GM23248 (cell line): ENCODE results near the gene RBMS3. TPM values are rescaled to one million over a fixed set of nuclear protein-coding genes. Genes with fewer than 3 reads are reported as not detected.

Source experiments
- DNase-seq: peaks from one replicate; pipeline ENCODE4 v3.0.0-alpha.2; 2015
- H2AFZ ChIP-seq: fragments of 200-600 bp; sonication (generic); 2 replicates; pipeline ENCODE4 v1.6.1; 2016; ENCODE audit warnings: antibody characterized with exemption
- H3F3A ChIP-seq: fragments of 200-600 bp; sonication (generic); 2 replicates; pipeline ENCODE4 v1.6.1; 2016; ENCODE audit warnings: mild to moderate bottlenecking, antibody characterized with exemption, mixed run types; ENCODE audit not compliant: insufficient read depth
- H3K27ac ChIP-seq: fragments of 200-600 bp; sonication (generic); 2 replicates; pipeline ENCODE4 v1.5.1; 2016; ENCODE audit warnings: mild to moderate bottlenecking
- H3K27me3 ChIP-seq: fragments of 200-600 bp; sonication (generic); replicated peaks from 2 replicates; pipeline ENCODE4 v1.6.1; 2016; ENCODE audit warnings: mild to moderate bottlenecking; ENCODE audit not compliant: insufficient read depth
- H3K36me3 ChIP-seq: fragments of 200-600 bp; sonication (generic); 2 replicates; pipeline ENCODE4 v1.6.1; 2016; ENCODE audit warnings: low read depth, mild to moderate bottlenecking
- H3K4me1 ChIP-seq: fragments of 200-600 bp; sonication (generic); 2 replicates; pipeline ENCODE4 v1.6.1; 2016; ENCODE audit warnings: mild to moderate bottlenecking; ENCODE audit not compliant: insufficient read depth
- H3K4me2 ChIP-seq: fragments of 200-600 bp; sonication (generic); one replicate; pipeline ENCODE4 v1.6.1; 2016; ENCODE audit warnings: mild to moderate bottlenecking; ENCODE audit not compliant: unreplicated experiment
- H3K4me3 ChIP-seq: fragments of 200-600 bp; sonication (generic); 2 replicates; pipeline ENCODE4 v1.5.1; 2016; ENCODE audit warnings: mild to moderate bottlenecking
- H3K79me2 ChIP-seq: fragments of 200-600 bp; sonication (generic); 2 replicates; pipeline ENCODE4 v1.6.1; 2016; ENCODE audit warnings: mild to moderate bottlenecking; ENCODE audit not compliant: insufficient read depth
- H3K9ac ChIP-seq: fragments of 200-600 bp; sonication (generic); 2 replicates; pipeline ENCODE4 v1.6.1; 2016; ENCODE audit warnings: mild to moderate bottlenecking
- H3K9me2 ChIP-seq: fragments of 200-600 bp; sonication (generic); 2 replicates; pipeline ENCODE4 v1.6.1; 2016; ENCODE audit warnings: mixed run types, mild to moderate bottlenecking, moderate library complexity; ENCODE audit not compliant: insufficient read depth
- H3K9me3 ChIP-seq: fragments of 200-600 bp; sonication (generic); one replicate; pipeline ENCODE4 v1.6.1; 2017; ENCODE audit warnings: low read depth
- H4K20me1 ChIP-seq: fragments of 200-600 bp; sonication (generic); 2 replicates; pipeline ENCODE4 v1.6.0; 2016; ENCODE audit not compliant: insufficient read depth
- EZH2 ChIP-seq: fragments of 200-600 bp; sonication (generic); IDR thresholded peaks from 2 replicates; pipeline ENCODE4 v1.6.1; 2018; ENCODE audit warnings: antibody characterized with exemption, mild to moderate bottlenecking; ENCODE audit not compliant: insufficient read depth, poor library complexity, severe bottlenecking
- EZH2phosphoT487 ChIP-seq: fragments of 200-600 bp; sonication (generic); IDR thresholded peaks from 2 replicates; pipeline ENCODE4 v1.6.1; 2018; ENCODE audit warnings: antibody characterized with exemption, moderate library complexity, mild to moderate bottlenecking, low read depth; ENCODE audit not compliant: insufficient read depth
- WGBS, 2 experiments: methylation state at CpG; one replicate each; pipeline ENCODE4 v1.1.6; 2015 to 2017; ENCODE audit warnings: low lambda C conversion rate in 2 of 2, low coverage in 1 of 2; ENCODE audit errors: missing lambda C conversion rate in 2 of 2; 5-methylcytosine and 5-hydroxymethylcytosine counted together
- in situ Hi-C: fragments of 300-500 bp; cut with MboI; formaldehyde crosslinking; loops from 2 replicates; pipeline ENCODE4 v1.15.0; 2020
- polyA plus RNA-seq: library from polyadenylated mRNA; unstranded; fragments of >200 nt; fragmentation: Nextera tagmentation; extraction: Ambion mirVana; gene quantifications from 2 replicates; pipeline ENCODE4 v1.2.1, GENCODE V29; 2016
- total RNA-seq: library from RNA; depleted of rRNA; stranded (reverse); fragments of >200 nt; shearing (Covaris generic); gene quantifications from 2 replicates; pipeline ENCODE4 v1.2.3, GENCODE V29; 2014

The RBMS3 gene
- total and polyA plus RNA-seq, 2 experiments from 2014 or later = 40.0 to 94.3 TPM

DNA sequence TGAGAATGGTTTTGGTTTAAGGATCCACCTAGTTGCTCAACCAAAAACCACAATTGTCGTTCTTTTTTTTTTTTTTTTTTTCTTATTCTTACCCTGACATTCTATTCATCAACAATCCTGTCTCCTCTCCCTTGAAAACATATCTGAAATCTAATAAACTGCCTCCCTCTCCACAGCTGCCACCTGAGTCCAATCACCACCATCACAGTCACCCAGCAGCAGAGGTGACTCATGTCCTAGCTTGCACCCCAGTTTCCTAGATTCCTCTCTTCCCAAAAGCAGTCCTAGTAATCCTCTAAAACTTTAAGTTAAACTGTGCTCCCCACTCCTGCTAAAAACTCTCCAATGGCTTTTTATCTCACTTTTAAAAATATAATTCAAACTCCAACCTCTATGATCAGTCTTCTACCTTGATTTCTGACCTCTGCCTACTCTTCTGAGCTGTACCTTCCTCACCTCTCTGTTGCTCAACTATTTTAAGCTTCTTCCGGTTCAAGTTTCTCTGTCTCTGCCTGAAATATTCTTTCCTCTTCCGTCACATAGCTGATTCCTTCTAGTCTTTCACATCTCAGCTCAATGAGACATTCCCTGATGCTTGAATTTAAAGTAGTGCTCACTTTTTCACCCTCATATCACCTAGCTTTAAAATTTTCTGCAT lies 33.7 kb upstream of the RBMS3 start:
- H3K27me3 ChIP-seq = no peaks in the 10 kb centered on the region
- TF ChIP-seq EZH2 = no peak
- TF ChIP-seq EZH2phosphoT487 = no peak
- no peaks in the 10 kb centered on the region for H3K9me3 ChIP-seq
- no peak for DNase-seq
- no peaks in the 10 kb centered on the region for H3K9me2 ChIP-seq
- H3K27ac ChIP-seq = no peak overlapping the region
- WGBS, 2 experiments = 84 to 91% methylated on average over 3 of the region's 3 CpGs
- H3K9ac ChIP-seq = no peak overlapping the region
- no peaks in the 10 kb centered on the region for H3K4me1 ChIP-seq
- in situ Hi-C loops = no loop called here
- no peak overlapping the region for H2AFZ ChIP-seq
- H3F3A ChIP-seq = no peaks in the 10 kb centered on the region
- H3K4me2 ChIP-seq = no peak overlapping the region
- H4K20me1 ChIP-seq = no peaks in the 10 kb centered on the region
- H3K36me3 ChIP-seq = no peaks in the 10 kb centered on the region
- no peaks in the 10 kb centered on the region for H3K79me2 ChIP-seq
- no peak overlapping the region for H3K4me3 ChIP-seq

GRCh38 chr3:29249829-29250345 lies 31.0 kb upstream of the RBMS3 start:
- Histone ChIP-seq H3K9me2 (no peaks in the 10 kb centered on the region), H3K4me3 (no peak overlapping the region), H3K9ac (no peak overlapping the region), H3K9me3 (no peaks in the 10 kb centered on the region), H3K4me2 (no peak overlapping the region), H3K27ac (no peak overlapping the region), H4K20me1 (no peaks in the 10 kb centered on the region), H3F3A (no peaks in the 10 kb centered on the region), H3K36me3 (no peaks in the 10 kb centered on the region), H2AFZ (no peak overlapping the region), H3K4me1 (no peaks in the 10 kb centered on the region), H3K27me3 (no peaks in the 10 kb centered on the region), H3K79me2 (no peaks in the 10 kb centered on the region)
- DNase-seq = no peak
- no peak for TF ChIP-seq EZH2
- no peak for TF ChIP-seq EZH2phosphoT487
- in situ Hi-C loops = no loop called here
- 82 to 83% methylated on average over 6 of the region's 6 CpGs for WGBS, 2 experiments

DNA sequence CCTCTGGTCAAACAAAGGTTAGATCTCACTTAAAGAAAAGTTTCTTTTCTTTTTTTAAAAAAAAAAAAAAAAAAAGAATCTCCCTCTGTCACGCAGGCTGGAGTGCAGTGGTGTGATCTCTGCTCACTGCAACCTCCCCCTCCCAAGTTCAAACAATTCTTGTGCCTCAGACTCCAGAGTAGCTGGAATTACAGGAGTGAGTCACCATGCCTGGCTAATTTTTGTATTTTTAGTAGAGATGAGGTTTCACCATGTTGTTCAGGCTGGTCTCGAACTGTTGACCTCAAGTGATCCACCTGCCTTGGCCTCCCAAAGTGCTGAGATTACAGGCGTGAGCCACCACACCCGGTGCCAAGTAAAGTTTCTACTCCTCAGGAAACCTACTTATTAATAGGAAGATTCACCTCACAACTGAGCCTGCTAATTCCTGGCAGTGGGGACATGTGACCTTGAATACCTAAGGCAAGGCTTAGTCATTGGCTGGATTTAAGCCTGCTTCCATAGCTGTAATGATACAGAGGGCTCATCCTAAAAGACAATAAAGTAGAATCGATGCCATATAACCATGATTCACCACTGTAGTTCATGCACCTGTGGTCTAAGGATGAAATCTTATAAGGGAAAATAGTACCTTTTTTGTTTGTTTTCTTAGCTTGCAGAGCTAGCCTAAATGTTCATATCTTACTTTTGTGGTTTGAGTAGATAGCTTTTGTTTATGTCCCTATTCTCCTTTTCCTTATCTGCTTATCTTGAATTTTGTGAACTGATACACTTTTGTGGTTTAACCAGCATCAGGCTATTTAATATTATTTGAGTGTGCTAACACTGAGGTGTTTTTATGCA lies 24.8 kb upstream of the RBMS3 start:
- TF ChIP-seq EZH2 = no peak
- TF ChIP-seq EZH2phosphoT487 = no peak
- H3F3A ChIP-seq = 0 out of 2 replicates have a peak, but pooled peaks cover 5% of the 10 kb centered on the region
- no peaks in the 10 kb centered on the region; the same call in 1 of the 2 replicates for H3K9me2 ChIP-seq
- no peak overlapping the region for H2AFZ ChIP-seq
- H3K9ac ChIP-seq = no peak overlapping the region
- no peak overlapping the region for H3K4me2 ChIP-seq
- H3K27me3 ChIP-seq = no peaks in the 10 kb centered on the region
- DNase-seq = peak; percentile 23
- no peaks in the 10 kb centered on the region for H4K20me1 ChIP-seq
- no peaks in the 10 kb centered on the region for H3K36me3 ChIP-seq
- no peaks in the 10 kb centered on the region for H3K4me1 ChIP-seq
- H3K79me2 ChIP-seq = no peaks in the 10 kb centered on the region
- WGBS, 2 experiments = 89 to 94% methylated on average over 5 of the region's 5 CpGs
- H3K27ac ChIP-seq = no peak overlapping the region
- no peaks in the 10 kb centered on the region for H3K9me3 ChIP-seq
- H3K4me3 ChIP-seq = no peak overlapping the region
- in situ Hi-C loops = no loop called here

DNA sequence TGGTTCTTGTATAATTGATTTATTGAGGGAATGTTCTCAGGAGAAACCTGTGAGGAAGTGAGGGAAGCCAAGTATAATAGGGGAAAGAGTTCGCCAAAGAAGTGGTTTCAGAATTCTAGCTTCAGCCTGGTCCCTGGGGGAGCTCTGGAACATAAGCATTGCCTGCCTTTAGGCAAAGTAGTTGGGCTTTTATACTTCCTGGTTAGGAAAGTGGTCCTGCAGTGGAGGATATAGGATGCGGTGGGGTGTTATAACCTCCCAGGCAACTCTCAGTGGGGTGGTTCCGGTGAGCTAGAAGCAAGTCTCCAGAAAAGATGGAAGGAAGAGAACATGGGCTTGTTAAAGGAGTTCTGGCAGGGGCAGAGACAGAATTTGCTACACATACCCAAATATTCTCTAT lies 22.7 kb upstream of the RBMS3 start:
- in situ Hi-C loops = no loop called here
- 89 to 94% methylated on average over 3 of the region's 3 CpGs for WGBS, 2 experiments

More for the DNA sequence above, 22.7 kb upstream of the RBMS3 start:
- H3F3A ChIP-seq = 0 out of 2 replicates have a peak, but pooled peaks cover 5% of the 10 kb centered on the region
- no peaks in the 10 kb centered on the region for H3K79me2 ChIP-seq
- no peaks in the 10 kb centered on the region for H3K36me3 ChIP-seq
- no peak for DNase-seq
- H3K27ac ChIP-seq = no peak overlapping the region
- no peaks in the 10 kb centered on the region; the same call in 1 of the 2 replicates for H3K9me2 ChIP-seq
- no peaks in the 10 kb centered on the region for H3K27me3 ChIP-seq
- no peak overlapping the region for H3K4me2 ChIP-seq
- H2AFZ ChIP-seq = no peak overlapping the region
- H4K20me1 ChIP-seq = no peaks in the 10 kb centered on the region
- H3K9me3 ChIP-seq = no peaks in the 10 kb centered on the region
- TF ChIP-seq EZH2phosphoT487 (no peak), EZH2 (no peak)
- no peak overlapping the region for H3K4me3 ChIP-seq
- no peaks in the 10 kb centered on the region for H3K4me1 ChIP-seq
- no peak overlapping the region for H3K9ac ChIP-seq
